Inflammatory macrophage treated with lipopolysaccharide for 1 hour (primary cell): Measurements from ENCODE around the gene COMMD10.

Source experiments
- DNase-seq, 2 donors: peaks; one replicate each; pipeline ENCODE4 v3.0.0-alpha.2; 2020 to 2022

COMMD10 gene

GRCh38 chr5:116296335-116297072 lies 211.7 kb downstream of the COMMD10 start:
- no peak for DNase-seq

GRCh38 chr5:116297296-116297814 lies 212.5 kb downstream of the COMMD10 start:
- no peak for DNase-seq

GRCh38 chr5:116299746-116300640 lies 215.2 kb downstream of the COMMD10 start:
- DNase-seq, result no peak

DNA sequence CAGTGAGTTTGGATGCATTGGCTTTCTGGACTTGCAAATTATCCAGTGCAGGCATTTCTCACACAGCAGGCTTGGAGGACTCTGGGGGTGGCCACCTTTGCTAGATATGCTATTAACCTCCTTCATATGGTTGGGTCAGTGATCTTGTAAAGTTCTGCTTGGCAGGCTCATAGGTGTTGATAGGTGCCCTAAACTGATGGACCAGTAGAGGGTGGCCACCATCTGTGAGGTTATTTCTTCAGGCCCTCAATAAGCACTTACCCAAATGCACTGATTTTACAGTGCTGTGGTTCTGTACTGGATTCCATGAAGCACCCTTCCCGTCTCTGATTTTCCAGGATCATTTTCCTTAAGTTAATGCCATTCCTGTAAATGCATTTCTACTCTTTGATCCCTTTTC lies 216.3 kb downstream of the COMMD10 start:
- DNase-seq, result no peak

DNA sequence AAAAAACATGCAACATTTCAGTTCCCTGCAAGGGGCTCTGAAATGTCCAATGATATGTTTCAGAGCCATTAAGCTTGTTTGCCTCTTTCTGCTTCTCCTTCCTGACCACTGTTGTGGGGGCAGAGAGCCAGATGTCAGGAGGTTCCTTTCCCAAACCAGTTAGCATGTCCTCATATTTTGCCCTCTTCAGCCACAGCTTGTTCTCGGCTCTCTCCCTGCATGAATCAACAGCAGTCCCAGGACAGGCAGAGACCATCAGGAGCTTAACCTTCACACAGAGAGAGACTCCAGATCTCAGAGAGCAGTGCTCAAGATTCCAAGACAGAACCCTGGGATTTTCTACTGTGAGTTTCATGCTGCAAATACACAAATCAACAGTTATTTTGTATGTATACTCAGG lies 218.5 kb downstream of the COMMD10 start:
- DNase-seq, result no peak

DNA sequence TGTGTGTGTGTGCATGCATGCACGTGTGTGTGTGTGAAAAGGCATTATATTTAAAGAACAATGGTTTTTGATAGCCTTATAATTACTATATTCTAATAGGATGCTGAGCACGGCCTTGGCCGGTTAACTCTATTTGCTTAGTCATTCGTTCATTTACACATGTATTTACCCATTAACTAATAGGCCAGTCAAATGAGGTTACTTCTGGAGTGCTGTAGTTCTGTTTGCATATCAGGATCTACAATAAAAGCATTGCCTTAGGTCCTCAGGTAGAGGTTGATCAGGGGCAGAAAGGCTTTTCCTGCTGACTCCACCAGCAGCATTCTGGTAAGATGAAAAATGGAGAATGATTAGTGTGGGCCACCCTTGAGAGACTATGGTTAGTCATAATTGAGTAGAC lies 219.0 kb downstream of the COMMD10 start:
- no peak for DNase-seq

DNA sequence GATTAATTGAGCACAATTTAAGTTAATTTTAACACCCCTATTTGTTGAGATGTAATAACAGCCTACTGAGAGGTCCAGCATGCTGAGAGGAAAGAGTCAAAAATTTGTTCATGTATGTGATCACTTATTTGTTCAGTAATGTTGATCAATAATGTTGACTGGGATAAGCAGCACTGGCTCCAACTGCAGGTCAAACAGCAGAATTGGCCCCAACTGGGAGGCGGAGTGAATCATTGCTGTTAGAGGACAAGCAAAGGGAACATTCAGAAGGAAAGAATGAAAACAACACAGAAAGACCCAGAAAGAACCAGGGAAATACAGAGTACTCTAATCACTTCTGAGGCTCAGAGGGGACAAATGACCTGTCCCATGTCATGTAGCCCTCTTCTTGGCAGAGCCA lies 221.1 kb downstream of the COMMD10 start:
- DNase-seq, result no peak

- no peak for DNase-seq
Observed at GRCh38 chr5:116306846-116307245, 222.0 kb downstream of the COMMD10 start.

- no peak for DNase-seq
Observed at GRCh38 chr5:116308391-116308790, 223.6 kb downstream of the COMMD10 start.

DNA sequence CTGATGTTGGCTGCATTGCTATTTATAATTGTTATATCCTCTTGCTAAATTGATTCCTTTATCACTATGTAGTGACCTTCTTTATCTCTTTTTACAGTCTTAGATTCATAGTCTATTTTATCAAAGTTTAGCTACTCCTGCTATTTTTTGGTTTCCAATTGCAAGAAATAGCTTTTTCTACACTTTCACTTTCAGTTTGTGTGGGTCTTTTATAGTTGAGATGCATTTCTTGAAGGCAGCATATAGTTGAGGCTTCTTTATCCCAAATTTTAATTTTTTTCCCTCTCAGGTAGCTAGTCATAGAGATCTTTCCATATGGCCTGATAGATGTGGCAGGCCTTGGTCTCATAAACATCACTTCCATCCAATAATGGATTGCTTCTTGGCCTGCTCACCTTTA lies 228.5 kb downstream of the COMMD10 start:
- DNase-seq, result no peak

- DNase-seq, result no peak
Observed at GRCh38 chr5:116315531-116315930, 230.7 kb downstream of the COMMD10 start.

DNA sequence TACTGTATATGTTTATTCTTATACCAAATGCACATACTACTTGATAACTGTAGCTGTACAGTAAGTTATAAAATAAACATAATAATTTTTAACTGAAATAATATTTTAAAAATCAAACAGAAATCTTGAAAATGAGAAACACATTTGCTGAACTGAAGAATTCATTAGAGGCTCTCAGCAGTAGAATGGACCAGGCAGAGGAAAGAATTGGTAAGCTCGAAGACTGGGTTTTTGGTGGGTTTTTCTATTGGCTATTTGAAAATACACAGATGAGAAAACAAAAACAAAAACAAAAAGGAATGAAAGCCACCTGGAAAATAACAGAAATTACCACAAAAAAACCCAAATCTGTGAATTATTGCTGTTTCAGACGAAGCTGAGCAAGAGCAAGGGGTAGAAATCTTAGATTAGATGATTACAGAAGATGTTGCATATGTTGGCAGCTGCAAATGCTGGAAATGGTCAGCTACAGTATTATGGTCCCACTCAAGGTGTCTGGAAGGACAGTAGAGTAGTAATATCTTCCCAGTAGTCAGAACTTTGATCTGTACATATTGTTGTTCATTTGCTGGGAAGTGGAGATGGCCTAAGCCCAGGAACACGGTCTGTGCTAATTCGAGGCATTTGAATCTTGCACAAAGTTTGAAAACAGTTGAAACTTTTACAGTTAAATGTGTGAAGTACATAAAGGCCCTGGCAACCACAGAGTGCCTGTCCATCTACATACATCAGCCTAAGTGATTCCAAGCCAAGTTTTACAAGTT lies 233.4 kb downstream of the COMMD10 start:
- no peak for DNase-seq

DNA sequence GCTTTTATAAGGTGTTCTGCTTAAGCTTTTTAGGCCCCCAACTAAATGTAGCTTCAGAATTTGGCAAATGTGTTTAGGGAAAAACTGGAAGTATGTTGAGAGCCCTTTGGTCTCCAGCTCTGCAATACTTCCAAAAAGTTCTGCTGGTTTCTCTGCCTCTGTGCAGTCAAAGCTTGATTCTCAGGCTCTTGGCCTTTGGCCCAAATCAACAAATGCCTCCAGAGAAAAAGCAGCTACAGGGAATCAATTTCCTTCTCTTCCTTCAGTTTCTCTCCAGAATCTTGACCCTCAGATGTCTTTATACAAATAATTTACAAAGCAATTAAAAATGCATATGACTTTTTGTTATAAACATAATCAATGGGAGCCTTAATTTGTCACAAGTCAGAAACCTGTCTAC lies 235.7 kb downstream of the COMMD10 start:
- no peak for DNase-seq

GRCh38 chr5:116329503-116329902 lies 244.7 kb downstream of the COMMD10 start:
- no peak for DNase-seq

- no peak for DNase-seq
Observed at GRCh38 chr5:116340799-116341198, 256.0 kb downstream of the COMMD10 start.
